Activated CD8-positive, alpha-beta memory T cell treated with anti-CD3 and anti-CD28 coated beads, Interleukin-2, amount 50 U/mL, for 24 hours (primary cell): ENCODE results near the gene STK35.

Experiments
- DNase-seq: peaks from one replicate; pipeline ENCODE4 v3.0.0-alpha.2; 2020; ENCODE audit errors: extremely low read depth

The STK35 gene

GRCh38 chr20:2197166-2197565 is 95.5 kb downstream of the STK35 start:
- DNase-seq, result no peak
